ENCODE data around the gene REV1.
"Not testable (repeated sequence)": the region's sequence is repeated elsewhere in the genome, so short reads cannot be mapped to it uniquely, and the experiment has no call there.

REV1 gene

GRCh38 chr2:99399795-99400194 is 90.0 kb downstream of the REV1 start:
- FAIRE-seq = no peak

- no peak for FAIRE-seq
Measured at GRCh38 chr2:99399063-99399462, 90.8 kb downstream of the REV1 start.

- no peak for FAIRE-seq
Measured at GRCh38 chr2:99398303-99398702, 91.5 kb downstream of the REV1 start.

- FAIRE-seq = no peak
Measured at GRCh38 chr2:99397266-99397920, 92.4 kb downstream of the REV1 start.

- FAIRE-seq = no peak
Measured at GRCh38 chr2:99395589-99396130, 94.2 kb downstream of the REV1 start.

GRCh38 chr2:99389946-99390345 is 99.9 kb downstream of the REV1 start:
- FAIRE-seq = no peak

- FAIRE-seq = no peak
Measured at GRCh38 chr2:99389371-99389770, 100.4 kb downstream of the REV1 start.

- FAIRE-seq = no peak
Measured at GRCh38 chr2:99388892-99389291, 100.9 kb downstream of the REV1 start.

- FAIRE-seq = no peak
Measured at GRCh38 chr2:99386011-99386410, 103.8 kb downstream of the REV1 start.

- FAIRE-seq = no peak
Measured at GRCh38 chr2:99382143-99382542, 107.7 kb downstream of the REV1 start.

GRCh38 chr2:99380376-99381010 is 109.3 kb downstream of the REV1 start:
- no peak for FAIRE-seq

- FAIRE-seq = no peak
Measured at GRCh38 chr2:99377879-99378278, 111.9 kb downstream of the REV1 start.

- no peak for FAIRE-seq
Measured at GRCh38 chr2:99376254-99376864, 113.5 kb downstream of the REV1 start.

GRCh38 chr2:99374747-99375146 is 115.1 kb downstream of the REV1 start:
- FAIRE-seq = no peak

GRCh38 chr2:99373144-99373543 is 116.7 kb downstream of the REV1 start:
- no peak for FAIRE-seq

- not testable (repeated sequence) for FAIRE-seq
Measured at GRCh38 chr2:99368854-99369253, 121.0 kb downstream of the REV1 start.

GRCh38 chr2:99365661-99366060 is 124.2 kb downstream of the REV1 start:
- FAIRE-seq = no peak

GRCh38 chr2:99356853-99357252 is 133.0 kb downstream of the REV1 start:
- no peak for FAIRE-seq

- not testable (repeated sequence) for FAIRE-seq
Measured at GRCh38 chr2:99354825-99355224, 135.0 kb downstream of the REV1 start.

GRCh38 chr2:99354070-99354469 is 135.7 kb downstream of the REV1 start:
- FAIRE-seq = no peak

Measured in colon (tissue), 2 donors.